BJ (cell line): ENCODE measurements around the gene EARS2. TPM values are rescaled to one million over a fixed set of nuclear protein-coding genes. Genes with fewer than 3 reads are reported as not detected.
"Not testable (repeated sequence)": the region's sequence is repeated elsewhere in the genome, so short reads cannot be mapped to it uniquely, and the experiment has no call there.

ENCODE experiments used
- CTCF ChIA-PET: fragments of 350-600 bp; formaldehyde crosslinking; extraction: SDS; loops from one replicate; lab custom pipeline; 2021; ENCODE audit warnings: antibody characterized with exemption, inconsistent platforms; lab: Yijun Ruan, JAX
- POLR2A ChIA-PET: fragments of 300-600 bp; sonication (Branson Sonifier 250); formaldehyde crosslinking; extraction: SDS; loops from one replicate; lab custom pipeline; 2021; ENCODE audit warnings: antibody characterized with exemption; lab: Charles Lee
- DNase-seq: peaks from one replicate; pipeline ENCODE4 v3.0.0-alpha.2; 2011; ENCODE audit warnings: low read depth
- H3K27me3 ChIP-seq: 2 replicates; pipeline ENCODE4 v1.6.0; 2011; ENCODE audit warnings: low read length; ENCODE audit not compliant: control insufficient read depth, insufficient read depth
- H3K36me3 ChIP-seq: 2 replicates; pipeline ENCODE4 v1.5.1; 2011; ENCODE audit warnings: low read length; ENCODE audit not compliant: control insufficient read depth, insufficient read depth
- H3K4me3 ChIP-seq: 2 replicates; pipeline ENCODE4 v1.5.1; 2011; ENCODE audit warnings: low read depth, mild to moderate bottlenecking, control low read depth, low read length
- CTCF ChIP-seq: IDR thresholded peaks from 2 replicates; pipeline ENCODE4 v1.5.1; 2011; ENCODE audit warnings: low read depth, mild to moderate bottlenecking, control low read depth, inconsistent platforms, low read length, moderate library complexity; ENCODE audit not compliant: insufficient read depth
- polyA plus RNA-seq: library from polyadenylated mRNA; depleted of rRNA; stranded (reverse); fragments of >200 nt; gene quantifications from 2 replicates; pipeline ENCODE4 v1.2.3, GENCODE V29; 2011

The EARS2 gene
- polyA plus RNA-seq, 1 experiment: 28.8 TPM

- CTCF ChIA-PET: interaction anchor here (2.6 kb wide), 1 partner anchor 12 kb away, joined by 6 read pairs; no protein-coding TSS in a partner anchor
- Histone ChIP-seq H3K27me3 (no peaks in the 10 kb centered on the region), H3K4me3 (no peak overlapping the region), H3K36me3 (peaks cover 8% of the 10 kb centered on the region)
- no peak for TF ChIP-seq CTCF
- no peak for DNase-seq
- POLR2A ChIA-PET: no interaction called here
These were observed 12.7 kb downstream of the EARS2 start for GRCh38 chr16:23544436-23544835.

GRCh38 chr16:23540817-23541178, 16.4 kb downstream of the EARS2 start:
- DNase-seq, H3K4me3 ChIP-seq, H3K27me3 ChIP-seq, POLR2A ChIA-PET, CTCF ChIA-PET, H3K36me3 ChIP-seq: not testable (repeated sequence)

- peaks cover 8% of the 10 kb centered on the region for H3K36me3 ChIP-seq
- ChIA-PET POLR2A (no interaction called here), CTCF (interaction anchor here (1.0 to 2.2 kb wide), 2 partner anchors 12 to 17 kb away, joined by 6 to 7 read pairs; partner anchors contain the start of genes EARS2 and UBFD1)
These were observed 16.9 kb downstream of the EARS2 start for GRCh38 chr16:23539984-23540816.

GRCh38 chr16:23538919-23539278, 18.3 kb downstream of the EARS2 start:
- ChIA-PET CTCF (interaction anchor here (1.0 to 2.2 kb wide), 3 partner anchors 10 to 19 kb away, joined by 3 to 7 read pairs (median 6); partner anchors contain the start of genes EARS2 and UBFD1), POLR2A (interaction anchor here (0.7 kb wide), 1 partner anchor 19 kb away, joined by 21 read pairs; the partner anchor contains the start of gene UBFD1)
- Histone ChIP-seq H3K4me3 (no peak overlapping the region), H3K36me3 (peaks cover 8% of the 10 kb centered on the region), H3K27me3 (no peaks in the 10 kb centered on the region)
- DNase-seq: no peak
- TF ChIP-seq CTCF: no peak

More at GRCh38 chr16:23539984-23540816, 16.9 kb downstream of the EARS2 start:
- Histone ChIP-seq H3K27me3 (no peaks in the 10 kb centered on the region), H3K4me3 (no peak overlapping the region)
- DNase-seq: no peak
- TF ChIP-seq CTCF: no peak

- peaks cover 10% of the 10 kb centered on the region for H3K36me3 ChIP-seq
- ChIA-PET POLR2A (no interaction called here), CTCF (no interaction called here)
- TF ChIP-seq CTCF: no peak
- DNase-seq: no peak
- no peaks in the 10 kb centered on the region for H3K27me3 ChIP-seq
- no peak overlapping the region for H3K4me3 ChIP-seq
These were observed 19.8 kb downstream of the EARS2 start for GRCh38 chr16:23537390-23537789.
